GM10248 (cell line): Measurements from ENCODE around the gene RANBP17.

Experiments used
- CTCF ChIA-PET: fragments of 300-600 bp; sonication (Branson Sonifier 250); formaldehyde crosslinking; extraction: SDS; loops from one replicate; lab custom pipeline; 2021; ENCODE audit warnings: antibody characterized with exemption; lab: Yijun Ruan, JAX
- POLR2A ChIA-PET: fragments of 350-650 bp; sonication (Branson Sonifier 250); formaldehyde crosslinking; extraction: SDS; loops from one replicate; lab custom pipeline; 2020; ENCODE audit warnings: antibody characterized with exemption; lab: Yijun Ruan, JAX
- DNase-seq: peaks from one replicate; pipeline ENCODE4 v3.0.0; 2012; ENCODE audit errors: extremely low spot score
- TF ChIP-seq, protein P1 (sequence below): IDR thresholded peaks from 2 replicates; pipeline ENCODE4 v1.5.1; 2012; ENCODE audit warnings: mild to moderate bottlenecking, low read depth; ENCODE audit errors: extremely low read depth, missing control alignments, control extremely low read depth

Gene RANBP17

GRCh38 chr5:171307789-171308452 lies 446.1 kb downstream of the RANBP17 start:
- ChIA-PET CTCF (no interaction called here), POLR2A (no interaction called here)
- TF ChIP-seq, protein P1, sequence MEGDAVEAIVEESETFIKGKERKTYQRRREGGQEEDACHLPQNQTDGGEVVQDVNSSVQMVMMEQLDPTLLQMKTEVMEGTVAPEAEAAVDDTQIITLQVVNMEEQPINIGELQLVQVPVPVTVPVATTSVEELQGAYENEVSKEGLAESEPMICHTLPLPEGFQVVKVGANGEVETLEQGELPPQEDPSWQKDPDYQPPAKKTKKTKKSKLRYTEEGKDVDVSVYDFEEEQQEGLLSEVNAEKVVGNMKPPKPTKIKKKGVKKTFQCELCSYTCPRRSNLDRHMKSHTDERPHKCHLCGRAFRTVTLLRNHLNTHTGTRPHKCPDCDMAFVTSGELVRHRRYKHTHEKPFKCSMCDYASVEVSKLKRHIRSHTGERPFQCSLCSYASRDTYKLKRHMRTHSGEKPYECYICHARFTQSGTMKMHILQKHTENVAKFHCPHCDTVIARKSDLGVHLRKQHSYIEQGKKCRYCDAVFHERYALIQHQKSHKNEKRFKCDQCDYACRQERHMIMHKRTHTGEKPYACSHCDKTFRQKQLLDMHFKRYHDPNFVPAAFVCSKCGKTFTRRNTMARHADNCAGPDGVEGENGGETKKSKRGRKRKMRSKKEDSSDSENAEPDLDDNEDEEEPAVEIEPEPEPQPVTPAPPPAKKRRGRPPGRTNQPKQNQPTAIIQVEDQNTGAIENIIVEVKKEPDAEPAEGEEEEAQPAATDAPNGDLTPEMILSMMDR: no peak
- DNase-seq: no peak

GRCh38 chr5:171308453-171309275 lies 446.8 kb downstream of the RANBP17 start, which contains the start of gene TLX3:
TLX3 (plus strand) TSS chr5:171309248; CDS start chr5:171309366, 118 bp downstream.
- CTCF ChIA-PET: no interaction called here
- TF ChIP-seq, protein P1: no peak
- POLR2A ChIA-PET: no interaction called here
- DNase-seq: no peak

- TF ChIP-seq, protein P1: no peak
- DNase-seq: no peak
- POLR2A ChIA-PET: no interaction called here
- CTCF ChIA-PET: no interaction called here
Measured at GRCh38 chr5:171309276-171310211, 447.7 kb downstream of the RANBP17 start.

- TF ChIP-seq, protein P1: no peak
- POLR2A ChIA-PET: no interaction called here
- CTCF ChIA-PET: no interaction called here
- no peak for DNase-seq
Measured at GRCh38 chr5:171310212-171310818, 448.5 kb downstream of the RANBP17 start.

DNA sequence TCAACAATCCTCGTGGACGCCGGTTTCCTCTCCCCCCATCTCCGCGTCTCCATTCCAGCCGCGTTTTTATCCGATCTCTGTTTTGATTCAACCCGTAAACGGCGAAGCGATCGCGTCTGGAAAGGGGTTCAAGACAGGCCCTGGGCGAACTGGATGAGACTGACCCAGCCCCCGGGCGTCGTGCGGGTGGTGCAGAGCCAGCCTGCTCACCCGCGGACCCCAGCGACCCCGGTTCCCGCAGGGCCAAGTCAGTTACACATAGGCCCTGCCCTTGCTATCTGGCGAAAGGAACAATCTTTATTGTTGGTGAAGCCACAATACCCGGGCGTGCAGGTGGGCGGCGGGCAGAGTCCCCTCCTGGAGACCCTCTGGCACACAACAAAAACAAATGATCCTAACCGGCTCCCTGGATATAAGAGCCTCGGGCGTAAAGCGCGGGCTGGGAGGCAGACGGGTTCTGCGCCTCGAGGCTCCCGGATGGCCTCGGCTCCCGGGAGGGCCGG lies 449.1 kb downstream of the RANBP17 start:
- CTCF ChIA-PET: no interaction called here
- POLR2A ChIA-PET: no interaction called here
- no peak for DNase-seq
- TF ChIP-seq, protein P1: no peak
